ENCODE results near the gene TLCD3B.

Gene TLCD3B

GRCh38 chr16:29989111-29989858 is 41.8 kb downstream of the TLCD3B start:
- no peak for DNase-seq (ENCODE audit: low read depth in 2 of 2)

GRCh38 chr16:29988346-29989075 is 42.6 kb downstream of the TLCD3B start:
- no peak for DNase-seq (ENCODE audit: low read depth in 2 of 2)

- no peak for DNase-seq (ENCODE audit: low read depth in 2 of 2)
These were observed 43.5 kb downstream of the TLCD3B start for GRCh38 chr16:29987371-29988085.

DNA sequence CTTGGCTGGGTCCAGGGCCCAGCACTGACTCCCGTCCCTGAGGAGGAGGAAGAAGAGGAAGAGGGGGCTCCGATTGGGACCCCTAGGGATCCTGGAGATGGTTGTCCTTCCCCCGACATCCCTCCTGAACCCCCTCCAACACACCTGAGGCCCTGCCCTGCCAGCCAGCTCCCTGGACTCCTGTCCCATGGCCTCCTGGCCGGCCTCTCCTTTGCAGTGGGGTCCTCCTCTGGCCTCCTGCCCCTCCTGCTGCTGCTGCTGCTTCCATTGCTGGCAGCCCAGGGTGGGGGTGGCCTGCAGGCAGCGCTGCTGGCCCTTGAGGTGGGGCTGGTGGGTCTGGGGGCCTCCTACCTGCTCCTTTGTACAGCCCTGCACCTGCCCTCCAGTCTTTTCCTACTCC is 44.1 kb downstream of the TLCD3B start:
- no peak for DNase-seq (ENCODE audit: low read depth in 2 of 2)

DNA sequence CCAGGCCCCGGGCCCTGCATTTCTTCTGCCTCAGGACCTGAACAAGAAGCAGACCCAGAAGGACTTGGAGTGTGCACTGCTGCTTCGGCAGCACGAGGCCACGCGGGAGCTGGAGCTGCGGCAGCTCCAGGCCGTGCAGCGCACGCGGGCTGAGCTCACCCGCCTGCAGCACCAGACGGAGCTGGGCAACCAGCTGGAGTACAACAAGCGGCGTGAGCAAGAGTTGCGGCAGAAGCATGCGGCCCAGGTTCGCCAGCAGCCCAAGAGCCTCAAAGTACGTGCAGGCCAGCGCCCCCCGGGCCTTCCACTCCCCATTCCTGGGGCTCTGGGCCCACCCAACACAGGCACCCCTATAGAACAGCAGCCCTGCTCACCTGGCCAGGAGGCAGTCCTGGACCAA is 44.8 kb downstream of the TLCD3B start:
- no peak for DNase-seq (ENCODE audit: low read depth in 2 of 2)

GRCh38 chr16:29985271-29985811 is 45.7 kb downstream of the TLCD3B start:
- DNase-seq (ENCODE audit: low read depth in 2 of 2), result no peak

- no peak for DNase-seq (ENCODE audit: low read depth in 2 of 2)
These were observed 46.3 kb downstream of the TLCD3B start for GRCh38 chr16:29984764-29985147.

- DNase-seq (ENCODE audit: low read depth in 2 of 2), result no peak
These were observed 46.8 kb downstream of the TLCD3B start for GRCh38 chr16:29984137-29984763.

DNA sequence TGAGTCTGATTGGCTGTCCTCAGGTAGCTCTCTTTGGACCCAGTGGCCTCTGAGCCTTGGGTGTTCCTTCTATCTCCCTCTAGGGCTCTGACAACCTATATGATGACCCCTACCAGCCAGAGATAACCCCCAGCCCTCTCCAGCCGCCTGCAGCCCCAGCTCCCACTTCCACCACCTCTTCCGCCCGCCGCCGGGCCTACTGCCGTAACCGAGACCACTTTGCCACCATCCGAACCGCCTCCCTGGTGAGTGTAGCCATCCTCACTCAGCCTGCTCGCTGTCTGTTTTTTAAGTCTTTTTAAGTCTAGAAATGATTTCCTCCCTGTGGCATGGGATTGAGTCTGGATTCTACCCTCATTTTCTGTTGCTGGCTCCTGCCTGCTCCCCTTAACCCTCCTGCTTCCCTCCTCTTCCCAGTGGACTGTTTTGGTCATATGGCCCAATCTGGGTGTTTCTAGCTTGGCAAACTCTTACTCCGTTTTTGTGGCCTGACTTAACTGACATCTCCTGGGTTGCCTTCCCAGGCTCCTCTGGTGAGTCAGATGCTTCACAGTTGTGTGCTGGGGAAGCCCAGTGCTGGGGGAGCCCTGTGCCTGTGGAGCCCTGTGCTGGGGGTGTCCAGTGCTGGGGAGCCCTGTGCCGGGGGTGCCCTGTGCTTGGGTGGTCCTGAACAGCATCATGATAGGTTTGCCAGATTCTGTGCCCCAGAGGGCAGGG is 47.5 kb downstream of the TLCD3B start:
- DNase-seq (ENCODE audit: low read depth in 2 of 2), result no peak

GRCh38 chr16:29982560-29983419 is 48.3 kb downstream of the TLCD3B start:
- no peak for DNase-seq (ENCODE audit: low read depth in 2 of 2)

DNA sequence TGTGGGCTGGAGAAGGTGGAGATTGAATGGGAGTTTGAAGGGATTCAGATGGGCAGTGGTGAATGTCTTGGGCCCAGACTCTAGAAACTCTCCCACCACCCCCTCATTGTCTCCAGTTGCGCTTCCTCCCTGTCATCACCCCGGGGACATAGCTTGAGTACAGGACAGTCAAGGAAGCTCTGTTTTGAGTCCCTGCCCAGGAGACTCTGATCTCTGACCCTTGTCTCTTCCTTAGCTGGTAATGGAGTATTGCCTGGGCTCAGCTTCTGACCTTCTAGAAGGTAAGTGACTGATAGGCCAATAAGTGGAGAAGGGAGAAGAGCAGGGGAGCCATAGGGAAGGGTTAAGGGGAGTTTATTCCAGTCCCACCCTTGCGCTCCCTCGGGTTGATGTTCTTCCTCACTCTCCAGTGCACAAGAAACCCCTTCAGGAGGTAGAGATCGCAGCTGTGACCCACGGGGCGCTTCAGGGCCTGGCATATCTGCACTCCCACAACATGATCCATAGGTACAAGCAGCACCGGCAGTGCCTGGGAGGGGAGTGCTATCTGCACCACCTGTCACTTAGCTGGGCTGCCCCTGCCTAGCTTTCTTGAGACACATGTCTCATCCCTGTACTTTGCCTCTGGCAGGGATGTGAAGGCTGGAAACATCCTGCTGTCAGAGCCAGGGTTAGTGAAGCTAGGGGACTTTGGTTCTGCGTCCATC is 52.4 kb downstream of the TLCD3B start:
- DNase-seq (ENCODE audit: low read depth in 2 of 2), result no peak

- no peak for DNase-seq (ENCODE audit: low read depth in 2 of 2)
These were observed 53.0 kb downstream of the TLCD3B start for GRCh38 chr16:29978081-29978480.

GRCh38 chr16:29977063-29977825 is 53.8 kb downstream of the TLCD3B start:
- DNase-seq (ENCODE audit: low read depth in 2 of 2), result no peak

DNA sequence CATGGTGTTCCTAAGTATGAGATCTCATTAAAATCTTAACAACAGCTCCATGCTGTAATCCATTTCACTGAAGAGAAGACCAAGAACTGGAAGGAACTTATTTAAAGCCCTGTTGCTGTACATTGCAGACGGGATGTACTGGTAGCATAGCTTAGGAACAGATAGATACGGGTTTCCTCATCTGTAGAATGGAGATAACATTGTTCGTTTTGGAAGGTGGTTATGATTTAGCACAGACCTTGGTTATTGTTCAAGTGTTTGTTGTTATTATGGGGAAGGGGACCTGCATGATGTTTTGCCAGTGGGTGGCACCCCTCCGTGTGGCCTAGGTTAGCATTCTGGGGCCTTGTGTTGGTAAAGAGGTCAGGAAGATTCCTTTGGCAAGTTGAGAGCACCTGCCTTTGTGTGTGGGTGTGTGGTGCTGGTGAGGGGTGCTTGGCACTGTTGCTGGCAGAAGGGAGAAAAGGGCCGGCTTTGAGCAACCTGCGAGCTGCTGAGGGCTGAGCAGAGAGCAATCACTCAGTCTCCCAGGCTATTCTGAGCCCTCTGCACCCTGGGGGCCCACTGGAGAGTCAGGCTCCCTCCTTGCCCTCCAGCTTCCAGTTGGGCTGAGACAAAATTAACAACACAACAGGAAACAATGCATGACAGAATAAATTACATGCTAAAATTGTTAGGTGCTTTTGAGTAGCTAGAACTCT is 55.1 kb downstream of the TLCD3B start:
- DNase-seq (ENCODE audit: low read depth in 2 of 2), result no peak

DNA sequence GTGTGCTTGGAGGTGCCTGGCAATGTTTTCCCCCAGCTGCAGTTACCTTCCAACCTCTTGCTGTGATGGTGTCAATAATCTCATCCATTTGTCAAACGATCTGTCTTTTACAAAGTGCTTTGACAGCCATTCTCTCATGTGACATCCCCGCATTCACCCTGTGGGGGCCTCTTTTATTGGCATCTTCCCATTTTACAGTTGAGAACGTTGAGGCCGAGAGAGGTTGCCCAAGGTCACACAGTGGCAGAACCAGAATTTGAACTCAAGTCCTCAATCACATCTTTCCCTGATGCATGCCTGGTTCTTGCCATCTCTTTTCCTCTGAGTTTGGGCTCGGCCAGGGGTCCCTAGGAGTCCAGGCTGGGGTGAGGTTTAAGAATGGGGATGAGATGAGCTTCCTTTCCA is 55.9 kb downstream of the TLCD3B start:
- DNase-seq (ENCODE audit: low read depth in 2 of 2), result no peak
